Astrocyte (in vitro differentiated cells and primary cell): ENCODE data around the gene DNAH1. TPM values are rescaled to one million over a fixed set of nuclear protein-coding genes. Genes with fewer than 3 reads are reported as not detected.

ENCODE experiments used
- DNase-seq: peaks from one replicate; pipeline ENCODE4 v3.0.0-alpha.2; 2010; ENCODE audit warnings: low read depth
- FAIRE-seq: peaks from 2 replicates; lab custom pipeline; 2011; peaks lifted over from hg19 to GRCh38; lab: Jason Lieb, UNC
- H2AFZ ChIP-seq: 2 replicates; pipeline ENCODE4 v1.6.0; 2012; ENCODE audit warnings: low read depth, low read length, inconsistent platforms
- H3K27ac ChIP-seq: 2 replicates; pipeline ENCODE4 v1.5.1; 2011; ENCODE audit warnings: low read depth, low read length, inconsistent platforms
- H3K27me3 ChIP-seq: 2 replicates; pipeline ENCODE4 v1.6.0; 2011; ENCODE audit warnings: low read length, inconsistent platforms; ENCODE audit not compliant: insufficient read depth
- H3K36me3 ChIP-seq: 2 replicates; pipeline ENCODE4 v1.5.1; 2011; ENCODE audit warnings: low read length, inconsistent platforms; ENCODE audit not compliant: insufficient read depth
- H3K4me1 ChIP-seq: 2 replicates; pipeline ENCODE4 v1.5.1; 2011; ENCODE audit warnings: low read length, inconsistent platforms; ENCODE audit not compliant: insufficient read depth
- H3K4me2 ChIP-seq: 2 replicates; pipeline ENCODE4 v1.6.0; 2012; ENCODE audit warnings: low read length, inconsistent platforms
- H3K4me3 ChIP-seq: 2 replicates; pipeline ENCODE4 v1.5.1; 2011; ENCODE audit warnings: low read depth, mild to moderate bottlenecking, low read length, inconsistent platforms; ENCODE audit not compliant: insufficient read depth
- H3K79me2 ChIP-seq: 2 replicates; pipeline ENCODE4 v1.6.0; 2012; ENCODE audit warnings: mild to moderate bottlenecking, low read length, inconsistent platforms; ENCODE audit not compliant: insufficient read depth
- H3K9ac ChIP-seq: 2 replicates; pipeline ENCODE4 v1.6.0; 2012; ENCODE audit warnings: mild to moderate bottlenecking, low read length, inconsistent platforms
- H3K9me3 ChIP-seq: 2 replicates; pipeline ENCODE4 v1.5.1; 2012; ENCODE audit warnings: low read depth, mild to moderate bottlenecking, low read length, inconsistent platforms; ENCODE audit not compliant: insufficient read depth
- H4K20me1 ChIP-seq: 2 replicates; pipeline ENCODE4 v1.6.0; 2012; ENCODE audit warnings: low read length, inconsistent platforms; ENCODE audit not compliant: insufficient read depth
- H3K27ac Mint-ChIP-seq: one replicate; pipeline ENCODE4 v1.8.0; 2021; ENCODE audit warnings: mild to moderate bottlenecking, mixed read lengths; ENCODE audit not compliant: unreplicated experiment
- H3K27me3 Mint-ChIP-seq: one replicate; pipeline ENCODE4 v1.8.0; 2021; ENCODE audit warnings: low read depth, mixed read lengths; ENCODE audit not compliant: unreplicated experiment
- H3K36me3 Mint-ChIP-seq: one replicate; pipeline ENCODE4 v1.8.0; 2021; ENCODE audit warnings: low read depth, mixed read lengths; ENCODE audit not compliant: unreplicated experiment
- H3K4me1 Mint-ChIP-seq: one replicate; pipeline ENCODE4 v1.8.0; 2021; ENCODE audit warnings: low read depth, mixed read lengths; ENCODE audit not compliant: unreplicated experiment
- H3K4me3 Mint-ChIP-seq: one replicate; pipeline ENCODE4 v1.8.0; 2021; ENCODE audit warnings: mild to moderate bottlenecking, moderate library complexity, mixed read lengths; ENCODE audit not compliant: unreplicated experiment
- H3K9me3 Mint-ChIP-seq: one replicate; pipeline ENCODE4 v1.8.0; 2021; ENCODE audit warnings: mild to moderate bottlenecking, mixed read lengths; ENCODE audit not compliant: unreplicated experiment
- CTCF ChIP-seq: IDR thresholded peaks from 2 replicates; pipeline ENCODE4 v1.5.1; 2011; ENCODE audit warnings: low read depth, mild to moderate bottlenecking, inconsistent platforms, low read length, moderate library complexity; ENCODE audit not compliant: insufficient read depth
- EZH2 ChIP-seq: IDR thresholded peaks from 2 replicates; pipeline ENCODE4 v1.6.1; 2012; ENCODE audit warnings: mild to moderate bottlenecking, low read length, inconsistent platforms; ENCODE audit not compliant: insufficient read depth
- total RNA-seq: library from RNA; stranded (reverse); gene quantifications from 2 replicates; pipeline ENCODE4 v1.2.1, GENCODE V29; 2021

The DNAH1 gene
- total RNA-seq, 1 donor from 2014 or later: 2.3 TPM

- peaks cover 12% of the 10 kb centered on the region for H3K4me1 ChIP-seq
- FAIRE-seq (no peak), DNase-seq (no peak)
- Mint-ChIP-seq H3K27me3 (no peaks in the 10 kb centered on the region), H3K4me3 (no peak overlapping the region), H3K4me1 (peaks cover 9% of the 10 kb centered on the region), H3K27ac (no peak overlapping the region), H3K36me3 (peaks cover 29% of the 10 kb centered on the region), H3K9me3 (no peaks in the 10 kb centered on the region)
- H3K36me3 ChIP-seq: peaks cover 17% of the 10 kb centered on the region
- no peak overlapping the region for H3K4me3 ChIP-seq
- H4K20me1 ChIP-seq: peaks cover 21% of the 10 kb centered on the region
- no peak overlapping the region for H2AFZ ChIP-seq
- H3K79me2 ChIP-seq: peaks cover 34% of the 10 kb centered on the region
- no peak overlapping the region for H3K27ac ChIP-seq
- H3K4me2 ChIP-seq: no peak overlapping the region
- no peaks in the 10 kb centered on the region for H3K27me3 ChIP-seq
- TF ChIP-seq EZH2 (no peak), CTCF (no peak)
- H3K9me3 ChIP-seq: no peaks in the 10 kb centered on the region
- H3K9ac ChIP-seq: no peak overlapping the region
These were observed 88.3 kb downstream of the DNAH1 start for GRCh38 chr3:52404391-52404790.

GRCh38 chr3:52405066-52405465 lies 88.9 kb downstream of the DNAH1 start:
- Mint-ChIP-seq H3K27ac (no peak overlapping the region), H3K36me3 (peaks cover 29% of the 10 kb centered on the region), H3K4me1 (peaks cover 9% of the 10 kb centered on the region), H3K4me3 (no peak overlapping the region), H3K9me3 (no peaks in the 10 kb centered on the region), H3K27me3 (no peaks in the 10 kb centered on the region)
- no peak for FAIRE-seq
- Histone ChIP-seq H4K20me1 (peaks cover 21% of the 10 kb centered on the region), H3K9ac (no peak overlapping the region), H3K27ac (no peak overlapping the region), H3K4me2 (no peak overlapping the region), H3K9me3 (no peaks in the 10 kb centered on the region), H3K36me3 (peaks cover 17% of the 10 kb centered on the region), H2AFZ (no peak overlapping the region), H3K4me1 (peaks cover 12% of the 10 kb centered on the region), H3K79me2 (peaks cover 37% of the 10 kb centered on the region), H3K27me3 (no peaks in the 10 kb centered on the region), H3K4me3 (no peak overlapping the region)
- no peak for DNase-seq
- no peak for TF ChIP-seq CTCF
- TF ChIP-seq EZH2: no peak

- Mint-ChIP-seq H3K4me3 (no peak overlapping the region), H3K27me3 (no peaks in the 10 kb centered on the region), H3K27ac (no peak overlapping the region), H3K4me1 (peaks cover 9% of the 10 kb centered on the region), H3K36me3 (peaks cover 26% of the 10 kb centered on the region), H3K9me3 (no peaks in the 10 kb centered on the region)
- Histone ChIP-seq H3K79me2 (peaks cover 37% of the 10 kb centered on the region), H3K27ac (no peak overlapping the region), H3K4me2 (no peak overlapping the region), H4K20me1 (peaks cover 21% of the 10 kb centered on the region), H2AFZ (no peak overlapping the region), H3K9me3 (no peaks in the 10 kb centered on the region), H3K36me3 (peaks cover 17% of the 10 kb centered on the region), H3K9ac (no peak overlapping the region), H3K4me3 (no peak overlapping the region), H3K27me3 (no peaks in the 10 kb centered on the region), H3K4me1 (peaks cover 12% of the 10 kb centered on the region)
- no peak for FAIRE-seq
- no peak for DNase-seq
- TF ChIP-seq CTCF (no peak), EZH2 (no peak)
These were observed 89.5 kb downstream of the DNAH1 start for GRCh38 chr3:52405601-52406110.
